ENCODE measurements around the gene KCTD14.
"Not testable (repeated sequence)": the region's sequence is repeated elsewhere in the genome, so short reads cannot be mapped to it uniquely, and the experiment has no call there.

KCTD14 gene

DNA sequence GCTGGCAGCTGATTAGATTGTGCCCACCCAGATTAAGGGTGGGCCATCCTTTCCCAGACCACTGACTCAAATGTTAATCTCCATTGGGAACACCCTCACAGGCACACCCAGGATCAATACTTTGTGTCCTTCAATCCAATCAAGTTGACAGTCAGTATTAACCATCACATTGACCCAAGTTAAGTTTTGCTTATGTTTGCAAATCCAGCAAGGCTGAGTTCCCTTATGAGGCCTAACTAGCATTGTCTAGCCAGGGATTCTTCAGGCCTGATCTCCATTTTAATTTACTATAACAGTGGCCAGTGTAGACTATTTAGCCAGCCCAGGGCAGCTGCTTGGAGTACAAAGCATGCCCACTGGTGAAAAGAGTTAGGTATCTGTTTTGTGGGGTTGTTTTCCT, 2.3 kb upstream of the KCTD14 start:
- FAIRE-seq (no peak), DNase-seq (ENCODE audit: low spot score) (no peak)

DNA sequence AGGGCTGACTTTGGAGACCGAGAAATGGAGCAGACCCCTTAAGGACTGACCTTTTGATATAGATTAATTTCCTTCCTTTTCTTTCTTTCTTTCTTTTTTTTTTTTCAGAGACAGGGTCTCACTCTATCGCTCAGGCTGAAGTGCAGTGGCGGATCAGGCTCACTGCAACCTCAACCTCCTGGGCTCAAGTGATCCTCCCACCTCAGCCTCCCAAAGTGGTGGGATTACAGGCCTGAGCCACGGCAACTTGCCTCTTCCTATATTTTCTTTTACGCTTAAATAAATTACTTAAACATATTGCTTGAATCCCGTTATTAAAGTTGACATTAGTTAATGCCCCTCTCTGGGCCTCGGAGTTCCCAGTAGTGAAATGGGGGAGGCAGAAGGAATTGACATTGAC, 350 bp upstream of the KCTD14 start:
- FAIRE-seq = no peak
- no peak for DNase-seq (ENCODE audit: low spot score)

DNA sequence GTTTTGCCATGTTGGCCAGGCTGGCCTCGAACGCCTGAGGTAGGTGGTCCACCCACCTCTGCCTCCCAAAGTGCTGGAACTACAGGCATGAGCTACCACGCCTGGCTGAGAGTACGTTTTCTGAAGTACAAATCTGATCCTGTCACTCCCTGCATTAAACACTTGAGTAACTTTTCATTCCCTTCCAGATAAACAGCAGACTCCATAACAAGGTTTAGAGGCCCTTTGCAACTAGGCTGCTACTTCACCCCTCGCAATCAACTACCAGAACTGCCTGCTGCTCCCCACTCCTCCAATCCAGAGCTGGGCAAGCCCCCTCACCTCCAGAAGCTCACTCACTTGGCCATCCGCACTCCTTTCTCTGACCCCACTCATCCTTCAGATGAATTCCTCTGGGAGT, 1.5 kb downstream of the KCTD14 start:
- no peak for FAIRE-seq
- DNase-seq (ENCODE audit: low spot score) = no peak

GRCh38 chr11:78020246-78020645, 2.8 kb downstream of the KCTD14 start:
- no peak for DNase-seq (ENCODE audit: low spot score)
- FAIRE-seq = no peak

GRCh38 chr11:78019808-78020207, 3.3 kb downstream of the KCTD14 start:
- DNase-seq (ENCODE audit: low spot score) = peak; percentile 68
- no peak for FAIRE-seq

DNA sequence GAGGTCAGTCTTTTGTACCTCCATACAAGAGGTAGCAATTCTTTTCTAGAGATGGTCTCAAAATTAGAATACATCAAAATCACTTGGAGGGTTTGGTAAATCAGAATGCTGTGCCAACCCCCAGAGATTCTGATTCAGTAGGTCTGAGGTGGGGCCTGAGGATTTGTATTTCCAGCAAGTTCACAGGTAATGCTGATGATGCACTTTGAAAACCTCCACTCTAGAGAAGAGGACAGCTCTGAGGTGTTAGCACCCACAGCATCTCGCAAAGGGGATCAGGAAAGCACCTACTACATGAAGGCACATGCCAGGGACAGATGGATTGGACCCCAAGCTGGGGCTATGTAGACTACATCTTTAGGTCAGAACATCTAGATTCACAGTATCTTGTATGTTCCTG, 7.2 kb downstream of the KCTD14 start:
- FAIRE-seq = no peak

GRCh38 chr11:78014937-78015520, 8.0 kb downstream of the KCTD14 start:
- FAIRE-seq; DNase-seq (ENCODE audit: low spot score): not testable (repeated sequence)

More for the DNA sequence above, 7.2 kb downstream of the KCTD14 start:
- DNase-seq (ENCODE audit: low spot score) = no peak

GRCh38 chr11:78011301-78011700, 11.8 kb downstream of the KCTD14 start:
- no peak for DNase-seq (ENCODE audit: low spot score)

GRCh38 chr11:78010755-78011154, 12.3 kb downstream of the KCTD14 start:
- FAIRE-seq (no peak), DNase-seq (ENCODE audit: low spot score) (no peak)

More at GRCh38 chr11:78011301-78011700, 11.8 kb downstream of the KCTD14 start:
- FAIRE-seq = no peak

DNA sequence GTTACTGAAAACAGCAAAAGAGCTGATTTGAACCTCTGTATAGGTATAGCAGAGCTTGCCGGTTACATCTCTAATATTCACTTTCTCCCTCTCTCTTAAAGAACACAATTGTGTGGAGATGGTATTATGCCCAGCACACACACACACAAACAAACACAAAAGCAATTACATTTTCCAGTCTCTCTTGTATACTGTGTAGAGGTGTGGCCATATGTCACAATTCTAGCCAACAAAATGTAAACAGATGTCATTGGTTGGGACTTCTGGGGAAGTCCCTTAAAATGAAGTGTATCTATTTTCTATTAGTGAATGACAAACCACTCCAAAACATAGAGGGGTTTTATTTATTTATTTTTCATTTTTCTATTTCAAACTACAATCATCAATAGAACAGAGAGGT, 12.8 kb downstream of the KCTD14 start:
- DNase-seq (ENCODE audit: low spot score) (no peak), FAIRE-seq (no peak)

GRCh38 chr11:78009062-78009461, 14.0 kb downstream of the KCTD14 start:
- no peak for DNase-seq (ENCODE audit: low spot score)
- no peak for FAIRE-seq

- DNase-seq (ENCODE audit: low spot score) (peak; percentile 62), FAIRE-seq (no peak)
Observed at GRCh38 chr11:78000193-78000592, 22.9 kb downstream of the KCTD14 start.

GRCh38 chr11:77999446-78000030, 23.5 kb downstream of the KCTD14 start:
- FAIRE-seq = no peak

GRCh38 chr11:77994434-77995362, 28.4 kb downstream of the KCTD14 start, which contains the start of gene INTS4:
INTS4 (minus strand) TSS chr11:77994668; CDS start chr11:77994643, 25 bp downstream.
- FAIRE-seq (peak; percentile 85), DNase-seq (ENCODE audit: low spot score) (peak; percentile 99)

More at GRCh38 chr11:77999446-78000030, 23.5 kb downstream of the KCTD14 start:
- no peak for DNase-seq (ENCODE audit: low spot score)

- FAIRE-seq (no peak), DNase-seq (ENCODE audit: low spot score) (no peak)
Observed at GRCh38 chr11:77993902-77994301, 29.2 kb downstream of the KCTD14 start.

DNA sequence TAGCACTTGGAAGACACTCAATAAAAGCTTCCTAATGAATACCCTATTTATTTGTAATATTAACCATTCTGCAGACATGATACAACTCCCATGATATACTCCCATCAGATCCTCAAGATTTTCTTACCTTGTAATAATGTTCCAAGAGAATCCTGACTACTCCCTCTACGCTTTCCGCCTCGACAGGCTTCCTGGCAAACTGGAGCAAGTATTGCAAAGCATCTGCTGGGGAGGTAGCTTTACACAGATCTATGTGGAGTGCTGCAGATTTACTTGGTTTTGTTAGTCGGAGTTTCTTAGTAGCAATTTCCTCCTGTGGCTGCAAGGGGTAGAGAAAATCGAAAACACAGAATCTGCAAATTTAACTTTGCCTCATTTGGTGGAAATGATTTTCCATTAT, 32.1 kb downstream of the KCTD14 start:
- DNase-seq (ENCODE audit: low spot score) (no peak), FAIRE-seq (no peak)

DNA sequence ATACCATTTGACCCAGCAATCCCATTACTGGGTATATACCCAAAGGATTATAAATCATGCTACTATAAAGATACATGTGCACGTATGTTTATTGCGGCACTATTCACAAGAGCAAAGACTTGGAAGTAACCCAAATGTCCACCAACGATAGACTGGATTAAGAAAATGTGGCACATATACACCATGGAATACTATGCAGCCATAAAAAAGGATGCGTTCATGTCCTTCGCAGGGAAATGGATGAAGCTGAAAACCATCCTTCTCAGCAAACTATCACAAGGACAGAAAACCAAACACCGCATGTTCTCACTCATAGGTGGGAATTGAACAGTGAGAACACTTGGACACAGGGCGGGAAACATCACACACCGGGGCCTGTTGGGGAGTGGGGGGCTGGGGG, 36.6 kb downstream of the KCTD14 start:
- FAIRE-seq; DNase-seq (ENCODE audit: low spot score): not testable (repeated sequence)

DNA sequence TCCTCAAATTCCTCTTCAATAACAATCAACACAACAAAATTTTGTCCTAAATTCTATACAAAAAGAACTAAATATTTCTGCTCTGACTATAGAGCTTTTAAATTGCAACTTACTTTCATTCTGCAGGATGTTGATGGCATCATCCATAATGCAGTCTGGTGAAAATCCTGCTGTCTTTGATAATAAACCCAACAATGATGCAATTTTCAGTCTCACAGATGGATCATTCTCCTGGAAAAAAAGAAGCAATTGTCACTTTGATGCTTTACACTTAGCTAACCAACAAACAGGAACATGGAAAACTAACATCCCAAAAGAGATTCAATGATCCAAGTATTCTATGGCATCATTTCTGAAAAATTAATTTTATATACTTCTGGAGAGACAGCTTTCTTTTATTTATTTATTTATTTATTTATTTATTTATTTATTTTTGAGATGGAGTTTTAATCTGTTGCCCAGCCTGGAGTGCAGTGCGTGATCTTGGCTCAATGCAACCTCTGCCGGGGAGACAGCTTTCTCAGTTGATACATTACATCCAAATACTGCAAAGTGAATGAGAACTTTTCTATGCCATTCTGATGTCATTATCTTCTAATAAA, 41.6 kb downstream of the KCTD14 start:
- FAIRE-seq (no peak), DNase-seq (ENCODE audit: low spot score) (no peak)

GRCh38 chr11:77968337-77968736, 54.7 kb downstream of the KCTD14 start:
- DNase-seq (ENCODE audit: low spot score) = no peak
- FAIRE-seq = no peak

GRCh38 chr11:77967753-77968152, 55.3 kb downstream of the KCTD14 start:
- DNase-seq (ENCODE audit: low spot score) (no peak), FAIRE-seq (no peak)

GRCh38 chr11:77967121-77967520, 56.0 kb downstream of the KCTD14 start:
- DNase-seq (ENCODE audit: low spot score) (no peak), FAIRE-seq (no peak)

GRCh38 chr11:77966338-77966737, 56.7 kb downstream of the KCTD14 start:
- FAIRE-seq = no peak
- DNase-seq (ENCODE audit: low spot score) = no peak

Data from RCC 7860 (cell line).